Measurements from ENCODE around the gene RNF103.

Gene RNF103

GRCh38 chr2:86566158-86566820 is 57.4 kb downstream of the RNF103 start:
- no peak for DNase-seq (ENCODE audit: low spot score)

GRCh38 chr2:86563650-86564061 is 60.0 kb downstream of the RNF103 start:
- no peak for DNase-seq (ENCODE audit: low spot score)

GRCh38 chr2:86562922-86563649 is 60.6 kb downstream of the RNF103 start, which contains the start of gene CHMP3:
Gene CHMP3, minus strand, starts transcription at chr2:86563443. Its CDS starts 95 bp downstream, at chr2:86563348.
- peak; percentile 97 for DNase-seq (ENCODE audit: low spot score)

- no peak for DNase-seq (ENCODE audit: low spot score)
Measured at GRCh38 chr2:86562485-86562921, 61.2 kb downstream of the RNF103 start.

GRCh38 chr2:86557836-86558235 is 65.8 kb downstream of the RNF103 start:
- no peak for DNase-seq (ENCODE audit: low spot score)

- no peak for DNase-seq (ENCODE audit: low spot score)
Measured at GRCh38 chr2:86556508-86556907, 67.2 kb downstream of the RNF103 start.
